GM04504 (cell line): ENCODE results near the gene GRAMD4.

Experiments
- DNase-seq: peaks from one replicate; pipeline ENCODE4 v3.0.0-alpha.2; 2012; ENCODE audit warnings: low read depth

Gene GRAMD4

DNA sequence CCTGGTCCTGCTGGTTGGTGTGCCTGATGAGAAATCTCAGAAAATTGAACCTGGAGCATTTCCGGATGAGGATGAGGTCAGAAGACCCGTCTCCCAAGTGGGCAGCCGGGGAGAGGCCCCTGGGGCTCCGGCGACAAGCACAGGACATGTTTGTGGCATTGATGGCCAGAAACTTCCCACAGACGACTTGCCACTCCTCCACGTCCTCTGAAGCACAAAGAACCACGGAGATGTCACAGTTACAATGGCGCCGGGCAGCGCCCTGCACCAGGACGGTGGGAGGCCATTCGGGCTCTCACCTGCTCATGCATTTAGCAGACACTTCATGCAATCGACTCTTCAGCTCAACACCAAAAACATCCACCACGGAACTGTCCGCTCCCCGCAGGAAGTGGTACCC lies 71.4 kb downstream of the GRAMD4 start:
- no peak for DNase-seq

GRCh38 chr22:46693634-46694415 lies 73.6 kb downstream of the GRAMD4 start:
- DNase-seq = no peak

- no peak for DNase-seq
Measured at GRCh38 chr22:46694416-46695170, 74.4 kb downstream of the GRAMD4 start.

GRCh38 chr22:46695346-46696228 lies 75.4 kb downstream of the GRAMD4 start:
- no peak for DNase-seq

DNA sequence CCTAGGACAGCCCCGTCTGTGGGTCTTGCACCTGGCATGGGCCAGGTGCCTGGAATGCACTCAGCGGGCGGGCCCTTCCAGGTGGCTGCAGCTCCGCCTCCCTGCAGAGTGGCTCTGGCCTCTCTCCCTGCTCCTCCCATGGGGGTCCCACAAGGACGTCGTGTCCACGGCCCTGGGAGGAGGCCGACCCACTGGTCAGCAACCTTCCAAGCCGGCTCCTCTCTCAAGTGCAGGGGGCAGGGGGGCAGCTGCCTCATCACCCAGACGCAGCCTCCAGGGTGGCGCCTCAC lies 76.0 kb downstream of the GRAMD4 start:
- no peak for DNase-seq

- no peak for DNase-seq
Measured at GRCh38 chr22:46696614-46697013, 76.4 kb downstream of the GRAMD4 start.

- DNase-seq = no peak
Measured at GRCh38 chr22:46697811-46698515, 77.8 kb downstream of the GRAMD4 start.

- no peak for DNase-seq
Measured at GRCh38 chr22:46699091-46699490, 78.9 kb downstream of the GRAMD4 start.

DNA sequence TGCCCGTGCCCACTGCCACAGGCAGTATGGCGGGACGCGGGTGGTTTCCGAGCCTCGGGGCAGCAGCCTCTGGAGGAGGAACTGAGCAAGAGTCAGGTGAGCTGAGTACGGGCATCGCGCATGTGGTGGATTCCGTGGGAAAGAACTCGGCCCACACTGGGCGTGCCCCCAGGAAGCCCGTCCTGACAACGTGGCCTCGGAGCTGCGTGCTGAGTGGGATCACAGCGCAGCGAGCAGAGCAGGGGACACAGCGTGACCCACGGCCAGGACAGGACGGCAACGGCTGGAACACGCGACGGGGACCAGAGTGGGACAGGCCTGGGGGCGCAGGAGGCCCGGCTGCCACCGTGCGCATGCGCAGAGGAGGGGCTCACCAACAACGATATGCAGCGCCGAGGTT lies 81.1 kb downstream of the GRAMD4 start:
- DNase-seq = no peak

DNA sequence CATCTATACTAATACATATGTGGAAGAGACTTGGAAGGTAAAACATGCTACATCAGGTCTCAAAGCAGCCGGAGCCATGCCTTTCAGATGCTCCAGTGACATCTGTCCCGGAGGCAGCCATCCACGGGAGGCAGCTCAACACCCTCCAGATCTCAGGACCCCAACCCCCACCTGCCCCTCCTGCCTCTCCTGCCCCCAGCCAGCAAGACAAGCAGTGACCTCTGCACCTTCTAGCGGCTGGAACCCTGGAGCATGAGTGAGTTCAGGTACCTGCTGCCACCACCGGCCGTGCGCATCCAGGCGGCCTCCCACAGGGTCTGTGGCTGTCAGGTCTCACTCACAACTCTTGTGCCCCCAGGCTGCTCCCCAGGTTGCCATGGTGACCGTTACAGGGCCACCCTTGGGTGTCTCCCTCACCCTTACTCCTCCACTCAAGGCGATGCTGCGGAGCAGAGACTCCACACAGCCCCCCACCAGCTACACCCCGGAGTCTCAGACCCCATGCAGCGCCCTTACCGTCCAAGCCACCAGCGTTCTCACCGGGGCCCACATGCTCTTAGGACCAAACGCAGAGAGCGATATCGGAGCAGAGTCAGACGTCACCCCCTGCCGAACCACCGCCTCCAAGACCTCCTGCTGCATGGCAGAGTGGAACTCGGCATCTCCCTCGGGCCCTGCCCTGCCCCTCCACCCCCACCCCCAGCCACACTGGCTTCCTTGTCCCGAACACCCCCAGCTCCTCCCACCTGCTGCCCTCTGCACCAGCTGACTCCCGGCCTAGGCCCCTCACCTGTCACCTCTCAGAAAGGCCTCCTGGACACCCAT lies 83.2 kb downstream of the GRAMD4 start:
- DNase-seq = no peak

GRCh38 chr22:46703996-46704370 lies 83.8 kb downstream of the GRAMD4 start:
- no peak for DNase-seq

DNA sequence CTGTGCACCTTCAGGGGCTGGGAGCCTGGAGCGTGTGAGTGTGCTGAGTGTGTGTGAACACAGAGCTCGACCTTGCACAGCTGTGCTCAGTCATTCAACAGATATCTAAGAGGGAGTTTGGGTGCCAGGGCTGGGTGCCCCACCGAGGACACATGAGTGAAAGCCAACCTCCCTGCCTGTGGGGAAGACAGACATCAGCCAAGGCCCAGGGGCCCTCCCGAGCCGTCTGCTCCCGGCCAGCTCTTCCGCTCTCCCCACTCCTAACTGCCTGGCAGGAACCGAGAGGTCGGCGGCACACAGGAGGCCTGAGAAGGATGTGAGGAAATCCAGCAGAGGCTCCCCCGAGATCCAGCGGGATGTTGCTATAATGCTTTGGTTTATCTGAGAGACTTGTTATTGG lies 85.9 kb downstream of the GRAMD4 start:
- DNase-seq = no peak

DNA sequence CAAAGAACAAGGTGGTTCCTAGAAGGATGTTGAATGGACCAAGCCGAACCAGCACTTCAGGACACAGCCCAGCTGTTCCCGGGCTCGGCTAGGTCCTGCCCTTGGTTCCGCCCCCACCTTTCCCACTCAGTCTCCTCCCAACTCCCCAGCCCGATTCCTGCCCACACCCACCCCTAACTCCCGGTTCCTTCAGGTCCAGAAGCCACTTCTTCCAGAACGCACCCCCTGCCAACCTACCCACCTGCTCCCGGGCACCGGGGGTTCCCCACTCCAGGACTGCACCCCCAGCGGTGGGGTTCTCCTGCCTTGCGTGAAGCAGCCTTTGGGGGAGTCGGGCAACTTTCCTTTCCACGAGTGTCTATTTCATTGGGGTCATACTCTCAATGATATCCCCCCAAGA lies 87.1 kb downstream of the GRAMD4 start:
- no peak for DNase-seq

GRCh38 chr22:46707827-46708570 lies 87.8 kb downstream of the GRAMD4 start:
- no peak for DNase-seq

- no peak for DNase-seq
Measured at GRCh38 chr22:46708766-46709330, 88.7 kb downstream of the GRAMD4 start.

DNA sequence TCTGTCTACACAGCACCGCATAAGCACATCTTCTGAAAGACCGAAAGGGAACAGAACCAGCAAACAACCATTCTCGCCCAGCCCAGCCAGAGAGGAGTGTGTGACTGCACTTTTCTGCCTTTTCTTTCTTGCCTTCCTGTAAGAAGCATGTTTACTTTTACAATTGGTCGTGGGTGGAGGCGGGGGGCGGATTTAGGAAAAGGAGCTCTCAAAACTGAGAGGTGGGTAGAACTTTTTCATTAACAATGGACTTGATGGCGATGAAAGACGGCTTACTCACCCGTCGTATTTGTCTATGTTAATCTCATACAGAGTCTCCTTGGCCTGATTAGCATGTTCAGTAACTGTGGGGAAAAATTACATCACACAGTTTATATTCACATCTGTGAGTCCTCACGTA lies 90.6 kb downstream of the GRAMD4 start:
- no peak for DNase-seq

- no peak for DNase-seq
Measured at GRCh38 chr22:46712288-46712687, 92.1 kb downstream of the GRAMD4 start.

DNA sequence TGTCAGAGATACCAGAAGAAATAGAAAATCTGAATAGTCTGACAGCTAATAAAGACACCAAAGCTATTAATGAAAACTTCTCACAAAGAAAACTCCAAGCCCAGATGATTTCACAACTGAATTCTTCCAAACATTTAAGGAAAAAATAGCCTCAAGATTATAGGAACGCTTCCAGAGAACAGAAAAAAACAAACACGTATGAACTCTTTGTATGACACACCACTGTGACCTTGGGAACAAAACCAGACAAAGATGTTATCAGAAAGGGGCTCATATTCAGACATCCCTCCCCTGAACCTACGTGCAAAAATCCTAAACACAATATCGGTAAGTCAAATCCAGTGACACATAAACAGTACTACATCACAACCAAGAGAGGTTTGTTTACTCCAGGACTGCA lies 94.4 kb downstream of the GRAMD4 start:
- no peak for DNase-seq

- DNase-seq = no peak
Measured at GRCh38 chr22:46719921-46720320, 99.7 kb downstream of the GRAMD4 start.

- no peak for DNase-seq
Measured at GRCh38 chr22:46721501-46722085, 101.4 kb downstream of the GRAMD4 start.
